Fibroblast of the aortic adventitia (primary cell): ENCODE results near the gene CORT. TPM values are rescaled to one million over a fixed set of nuclear protein-coding genes. Genes with fewer than 3 reads are reported as not detected.
A peak's percentile ranks its signal among the peaks of the same experiment; 100 is the strongest.
"Not testable (repeated sequence)": the region's sequence is repeated elsewhere in the genome, so short reads cannot be mapped to it uniquely, and the experiment has no call there.

Experiments
- DNase-seq: peaks from one replicate; pipeline ENCODE4 v3.0.0-alpha.2; 2010; ENCODE audit warnings: low read depth
- H3K4me3 ChIP-seq: 2 replicates; pipeline ENCODE4 v1.5.1; 2011; ENCODE audit warnings: low read depth, mild to moderate bottlenecking, control low read depth, low read length, moderate library complexity
- total RNA-seq: library from RNA; depleted of rRNA; stranded (reverse); fragments of >200 nt; gene quantifications from 2 replicates; pipeline ENCODE4 v1.2.3, GENCODE V29; 2012; ENCODE audit warnings: low replicate concordance
- TF ChIP-seq, protein P1 (sequence below): IDR thresholded peaks from 2 replicates; pipeline ENCODE4 v1.5.1; 2011; ENCODE audit warnings: mild to moderate bottlenecking, low read length, control low read depth, inconsistent platforms; ENCODE audit not compliant: insufficient read depth

The CORT gene
- total RNA-seq, 1 donor = 0.36 TPM

- TF ChIP-seq, protein P1, sequence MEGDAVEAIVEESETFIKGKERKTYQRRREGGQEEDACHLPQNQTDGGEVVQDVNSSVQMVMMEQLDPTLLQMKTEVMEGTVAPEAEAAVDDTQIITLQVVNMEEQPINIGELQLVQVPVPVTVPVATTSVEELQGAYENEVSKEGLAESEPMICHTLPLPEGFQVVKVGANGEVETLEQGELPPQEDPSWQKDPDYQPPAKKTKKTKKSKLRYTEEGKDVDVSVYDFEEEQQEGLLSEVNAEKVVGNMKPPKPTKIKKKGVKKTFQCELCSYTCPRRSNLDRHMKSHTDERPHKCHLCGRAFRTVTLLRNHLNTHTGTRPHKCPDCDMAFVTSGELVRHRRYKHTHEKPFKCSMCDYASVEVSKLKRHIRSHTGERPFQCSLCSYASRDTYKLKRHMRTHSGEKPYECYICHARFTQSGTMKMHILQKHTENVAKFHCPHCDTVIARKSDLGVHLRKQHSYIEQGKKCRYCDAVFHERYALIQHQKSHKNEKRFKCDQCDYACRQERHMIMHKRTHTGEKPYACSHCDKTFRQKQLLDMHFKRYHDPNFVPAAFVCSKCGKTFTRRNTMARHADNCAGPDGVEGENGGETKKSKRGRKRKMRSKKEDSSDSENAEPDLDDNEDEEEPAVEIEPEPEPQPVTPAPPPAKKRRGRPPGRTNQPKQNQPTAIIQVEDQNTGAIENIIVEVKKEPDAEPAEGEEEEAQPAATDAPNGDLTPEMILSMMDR = no peak
- H3K4me3 ChIP-seq = no peak overlapping the region
- DNase-seq = no peak
Measured at GRCh38 chr1:10421637-10422036, 28.2 kb upstream of the CORT start.

DNA sequence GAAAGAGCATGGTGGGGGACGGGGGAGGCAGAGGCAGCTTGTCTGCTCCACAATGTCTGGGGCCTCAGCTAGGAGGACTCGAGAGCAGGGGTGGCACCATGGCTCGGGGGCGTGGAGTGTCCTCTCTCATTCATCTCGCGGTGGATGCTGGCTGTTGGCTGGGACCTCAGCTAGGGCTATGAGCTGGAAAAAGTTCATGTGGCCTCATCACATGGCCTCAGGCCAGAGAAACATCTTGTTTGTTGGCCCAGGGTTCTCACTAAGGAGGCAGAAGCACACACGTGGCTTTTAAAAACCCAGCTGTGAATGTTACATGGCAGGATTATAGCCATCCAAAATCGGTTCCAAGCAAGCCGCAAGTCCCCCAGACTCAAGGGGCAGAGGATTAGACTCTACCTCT lies 25.8 kb upstream of the CORT start:
- H3K4me3 ChIP-seq = no peak overlapping the region
- TF ChIP-seq, protein P1 = peak; percentile 28
- peak; percentile 69 for DNase-seq

DNA sequence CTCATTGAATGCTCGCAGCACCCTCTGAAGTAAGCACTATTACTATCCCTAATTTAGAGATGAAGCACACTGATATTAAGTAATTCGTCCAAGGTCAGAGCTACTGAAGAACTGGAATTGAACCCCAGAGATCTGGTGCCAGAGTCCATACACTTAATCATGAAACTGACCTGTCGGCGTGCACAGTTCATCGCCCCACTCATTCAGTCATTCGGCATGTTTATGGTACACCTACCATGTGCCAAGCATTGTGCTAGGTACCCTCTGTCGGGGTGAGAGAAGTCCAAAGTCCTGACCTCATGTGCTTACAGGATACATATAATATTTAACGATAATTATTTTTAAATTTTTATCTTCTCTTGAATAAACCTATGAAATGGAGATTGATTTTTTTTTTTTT lies 25.2 kb upstream of the CORT start:
- no peak for DNase-seq
- TF ChIP-seq, protein P1 = no peak

DNA sequence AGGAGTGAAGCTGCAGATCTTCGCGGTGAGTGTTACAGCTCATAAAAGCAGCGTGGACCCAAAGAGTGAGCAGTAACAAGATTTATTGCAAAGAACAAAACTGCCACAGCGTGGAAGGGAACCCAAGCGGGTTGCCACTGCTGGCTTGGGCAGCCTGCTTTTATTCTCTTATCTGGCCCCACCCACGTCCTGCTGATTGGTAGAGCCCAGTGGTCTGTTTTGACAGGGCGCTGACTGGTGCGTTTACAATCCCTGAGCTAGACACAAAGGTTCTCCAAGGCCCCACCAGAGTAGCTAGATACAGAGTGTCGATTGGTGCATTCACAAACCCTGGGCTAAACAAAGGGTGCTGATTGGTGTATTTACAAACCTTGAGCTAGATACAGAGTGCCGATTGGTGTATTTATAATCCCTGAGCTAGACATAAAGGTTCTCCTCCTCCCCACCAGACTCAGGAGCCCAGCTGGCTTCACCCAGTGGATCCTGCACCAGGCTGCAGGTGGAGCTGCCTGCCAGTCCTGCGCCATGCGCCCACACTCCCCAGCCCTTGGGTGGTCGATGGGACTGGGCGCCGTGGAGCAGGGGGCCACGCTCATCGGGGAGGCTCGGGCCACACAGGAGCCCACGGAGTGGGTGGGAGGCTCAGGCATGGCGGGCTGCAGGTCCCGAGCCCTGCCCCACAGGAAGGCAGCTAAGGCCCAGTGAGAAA lies 23.9 kb upstream of the CORT start:
- not testable (repeated sequence) for H3K4me3 ChIP-seq, DNase-seq

More for the DNA sequence above, 25.2 kb upstream of the CORT start:
- H3K4me3 ChIP-seq = no peak overlapping the region

- not testable (repeated sequence) for H3K4me3 ChIP-seq, DNase-seq
Measured at GRCh38 chr1:10426535-10426848, 23.3 kb upstream of the CORT start.

- DNase-seq = no peak
- TF ChIP-seq, protein P1 = no peak
- no peak overlapping the region for H3K4me3 ChIP-seq
Measured at GRCh38 chr1:10428984-10429383, 20.8 kb upstream of the CORT start.

DNA sequence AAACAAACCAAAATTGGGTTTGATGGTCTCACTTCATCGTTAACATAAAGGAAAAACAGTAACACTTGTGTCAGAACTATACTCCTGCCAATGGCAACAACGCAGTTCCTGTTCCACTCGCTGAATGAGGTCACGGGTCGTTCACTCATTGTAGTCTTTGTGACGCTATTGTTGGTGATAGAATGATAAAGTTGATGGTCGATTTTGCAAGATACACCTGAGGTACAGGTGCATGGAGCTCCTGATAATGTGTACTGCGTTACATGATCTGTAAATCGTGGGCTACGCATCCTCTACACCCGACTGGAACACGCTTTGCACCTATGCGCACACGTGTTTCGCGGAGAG lies 20.0 kb upstream of the CORT start:
- peak overlapping the region; percentile 89 for H3K4me3 ChIP-seq
- DNase-seq = peak; percentile 47
- TF ChIP-seq, protein P1 = no peak
